ENCODE measurements around the gene PER1.
A peak's percentile ranks its signal among the peaks of the same experiment; 100 is the strongest.

DNA sequence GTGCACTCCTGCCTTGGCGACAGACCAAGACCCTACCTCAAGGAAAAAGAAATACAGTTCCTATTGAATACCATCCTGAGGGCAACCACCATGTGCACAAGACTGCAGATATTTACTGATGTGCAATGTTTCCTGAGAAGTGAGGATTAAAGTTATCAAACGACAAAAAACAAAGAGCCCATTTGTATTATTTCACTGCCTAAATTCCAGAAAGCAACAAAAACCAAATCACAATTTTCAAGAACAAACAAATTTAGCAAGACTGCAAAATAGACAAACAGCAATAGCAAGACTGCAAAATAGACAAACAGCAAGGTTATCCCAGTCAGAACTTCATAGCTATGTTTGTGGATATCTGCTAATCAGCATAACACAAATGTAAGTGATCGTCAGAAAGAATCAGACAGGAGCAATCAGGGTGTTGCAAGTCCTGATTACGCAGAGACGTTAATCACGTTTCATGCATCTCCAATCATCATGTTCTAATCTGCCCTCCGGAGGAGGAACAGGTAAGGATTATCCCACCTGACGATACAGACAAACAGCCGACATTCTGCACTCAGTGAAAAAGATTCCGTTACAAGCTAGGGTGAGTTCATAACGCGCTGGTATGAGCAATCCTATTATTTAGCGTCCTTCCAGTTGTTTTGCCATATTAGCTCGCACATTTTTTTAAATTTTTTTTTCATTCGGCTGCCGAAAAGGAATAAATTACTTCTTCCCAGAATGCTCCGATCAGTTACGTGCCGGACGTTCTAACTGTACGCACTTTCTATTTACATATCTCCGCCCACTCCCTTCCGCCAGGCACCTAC, 21.1 kb upstream of the PER1 start:
- TF ChIP-seq POLR2AphosphoS5 (IDR thresholded peaks at IDR 0.05; ENCODE audit: low read depth, low read length) = peak; percentile 100
- TF ChIP-seq, protein P1, sequence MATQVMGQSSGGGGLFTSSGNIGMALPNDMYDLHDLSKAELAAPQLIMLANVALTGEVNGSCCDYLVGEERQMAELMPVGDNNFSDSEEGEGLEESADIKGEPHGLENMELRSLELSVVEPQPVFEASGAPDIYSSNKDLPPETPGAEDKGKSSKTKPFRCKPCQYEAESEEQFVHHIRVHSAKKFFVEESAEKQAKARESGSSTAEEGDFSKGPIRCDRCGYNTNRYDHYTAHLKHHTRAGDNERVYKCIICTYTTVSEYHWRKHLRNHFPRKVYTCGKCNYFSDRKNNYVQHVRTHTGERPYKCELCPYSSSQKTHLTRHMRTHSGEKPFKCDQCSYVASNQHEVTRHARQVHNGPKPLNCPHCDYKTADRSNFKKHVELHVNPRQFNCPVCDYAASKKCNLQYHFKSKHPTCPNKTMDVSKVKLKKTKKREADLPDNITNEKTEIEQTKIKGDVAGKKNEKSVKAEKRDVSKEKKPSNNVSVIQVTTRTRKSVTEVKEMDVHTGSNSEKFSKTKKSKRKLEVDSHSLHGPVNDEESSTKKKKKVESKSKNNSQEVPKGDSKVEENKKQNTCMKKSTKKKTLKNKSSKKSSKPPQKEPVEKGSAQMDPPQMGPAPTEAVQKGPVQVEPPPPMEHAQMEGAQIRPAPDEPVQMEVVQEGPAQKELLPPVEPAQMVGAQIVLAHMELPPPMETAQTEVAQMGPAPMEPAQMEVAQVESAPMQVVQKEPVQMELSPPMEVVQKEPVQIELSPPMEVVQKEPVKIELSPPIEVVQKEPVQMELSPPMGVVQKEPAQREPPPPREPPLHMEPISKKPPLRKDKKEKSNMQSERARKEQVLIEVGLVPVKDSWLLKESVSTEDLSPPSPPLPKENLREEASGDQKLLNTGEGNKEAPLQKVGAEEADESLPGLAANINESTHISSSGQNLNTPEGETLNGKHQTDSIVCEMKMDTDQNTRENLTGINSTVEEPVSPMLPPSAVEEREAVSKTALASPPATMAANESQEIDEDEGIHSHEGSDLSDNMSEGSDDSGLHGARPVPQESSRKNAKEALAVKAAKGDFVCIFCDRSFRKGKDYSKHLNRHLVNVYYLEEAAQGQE (IDR thresholded peaks at IDR 0.05; ENCODE audit: insufficient read depth in 1 of 2, low read depth in 2 of 2, low read length in 1 of 2) = no peak
- TF ChIP-seq, protein P2, sequence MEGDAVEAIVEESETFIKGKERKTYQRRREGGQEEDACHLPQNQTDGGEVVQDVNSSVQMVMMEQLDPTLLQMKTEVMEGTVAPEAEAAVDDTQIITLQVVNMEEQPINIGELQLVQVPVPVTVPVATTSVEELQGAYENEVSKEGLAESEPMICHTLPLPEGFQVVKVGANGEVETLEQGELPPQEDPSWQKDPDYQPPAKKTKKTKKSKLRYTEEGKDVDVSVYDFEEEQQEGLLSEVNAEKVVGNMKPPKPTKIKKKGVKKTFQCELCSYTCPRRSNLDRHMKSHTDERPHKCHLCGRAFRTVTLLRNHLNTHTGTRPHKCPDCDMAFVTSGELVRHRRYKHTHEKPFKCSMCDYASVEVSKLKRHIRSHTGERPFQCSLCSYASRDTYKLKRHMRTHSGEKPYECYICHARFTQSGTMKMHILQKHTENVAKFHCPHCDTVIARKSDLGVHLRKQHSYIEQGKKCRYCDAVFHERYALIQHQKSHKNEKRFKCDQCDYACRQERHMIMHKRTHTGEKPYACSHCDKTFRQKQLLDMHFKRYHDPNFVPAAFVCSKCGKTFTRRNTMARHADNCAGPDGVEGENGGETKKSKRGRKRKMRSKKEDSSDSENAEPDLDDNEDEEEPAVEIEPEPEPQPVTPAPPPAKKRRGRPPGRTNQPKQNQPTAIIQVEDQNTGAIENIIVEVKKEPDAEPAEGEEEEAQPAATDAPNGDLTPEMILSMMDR (IDR thresholded peaks at IDR 0.05) = no peak
- peak; percentile 100 for TF ChIP-seq SIN3A (IDR thresholded peaks at IDR 0.05; ENCODE audit: borderline replicate concordance, insufficient read depth, low read depth, low read length)
- peak; percentile 79 for TF ChIP-seq TCF7L2 (IDR thresholded peaks at IDR 0.05; ENCODE audit: low read depth, low read length)

Measured in Panc1 (cell line).